IMR-90 (cell line): ENCODE results near the gene OTOGL. TPM values are rescaled to one million over a fixed set of nuclear protein-coding genes. Genes with fewer than 3 reads are reported as not detected.

Experiments
- ATAC-seq: fragments of 200-7000 bp; cut with Tn5 transposase; 2 replicates; pipeline ENCODE4 v1.9.1; 2020; ENCODE audit warnings: low read depth, mild to moderate bottlenecking, moderate library complexity
- BruUV-seq: library from RNA; stranded (reverse); fragments of 400-500 nt; replicated peaks from 2 replicates; lab custom pipeline; 2021; lab: Mats Ljungman, UMichigan
- CTCF ChIA-PET: fragments of 300-600 bp; formaldehyde crosslinking; extraction: SDS; loops from one replicate; lab custom pipeline; 2021; ENCODE audit warnings: antibody characterized with exemption; lab: Yijun Ruan, JAX
- POLR2A ChIA-PET: fragments of 300-600 bp; sonication (Branson Sonifier 250); formaldehyde crosslinking; loops from one replicate; lab custom pipeline; 2022; ENCODE audit warnings: antibody characterized with exemption; ENCODE audit not compliant: unreplicated experiment; lab: Charles Lee
- DNase-seq: peaks from one replicate; pipeline ENCODE4 v3.0.0; 2013
- H2AFZ ChIP-seq: replicated peaks from 2 replicates; pipeline ENCODE3; 2013; ENCODE audit warnings: low read length, mild to moderate bottlenecking; ENCODE audit not compliant: poor library complexity
- H2AK5ac ChIP-seq: 2 replicates; pipeline ENCODE4 v1.6.1; 2013; ENCODE audit warnings: low read depth, low read length, inconsistent platforms
- H2AK9ac ChIP-seq: replicated peaks from 2 replicates; pipeline ENCODE3; 2013; ENCODE audit warnings: mild to moderate bottlenecking, low read depth, low read length, moderate library complexity; ENCODE audit not compliant: poor library complexity
- H2BK120ac ChIP-seq: 2 replicates; pipeline ENCODE4 v1.6.1; 2013; ENCODE audit warnings: low read depth, low read length, inconsistent platforms
- H2BK15ac ChIP-seq: 3 replicates; pipeline ENCODE4 v1.6.1; 2013; ENCODE audit warnings: low read depth, low read length, inconsistent platforms
- H2BK20ac ChIP-seq: 2 replicates; pipeline ENCODE4 v1.6.1; 2013; ENCODE audit warnings: low read depth, mild to moderate bottlenecking, inconsistent platforms, low read length, moderate library complexity
- H2BK5ac ChIP-seq: 2 replicates; pipeline ENCODE4 v1.6.1; 2013; ENCODE audit warnings: mild to moderate bottlenecking, low read depth, low read length, inconsistent platforms; ENCODE audit not compliant: poor library complexity, severe bottlenecking
- H3K14ac ChIP-seq: replicated peaks from 2 replicates; pipeline ENCODE4 v1.6.1; 2013; ENCODE audit warnings: low read depth, low read length, inconsistent platforms
- H3K18ac ChIP-seq: 2 replicates; pipeline ENCODE4 v1.6.1; 2013; ENCODE audit warnings: low read depth, low read length, control low read depth
- H3K23ac ChIP-seq: 2 replicates; pipeline ENCODE4 v1.6.1; 2013; ENCODE audit warnings: low read depth, low read length, inconsistent platforms
- H3K27ac ChIP-seq: 2 replicates; pipeline ENCODE4 v1.5.1; 2013; ENCODE audit warnings: mild to moderate bottlenecking, control low read depth, low read length; ENCODE audit not compliant: insufficient read depth
- H3K27me3 ChIP-seq: 2 replicates; pipeline ENCODE4 v1.6.1; 2013; ENCODE audit warnings: low read length; ENCODE audit not compliant: control insufficient read depth, insufficient read depth
- H3K36me3 ChIP-seq: 2 replicates; pipeline ENCODE4 v1.6.1; 2013; ENCODE audit warnings: low read length, mixed read lengths; ENCODE audit not compliant: control insufficient read depth, insufficient read depth
- H3K4ac ChIP-seq: 2 replicates; pipeline ENCODE4 v1.6.1; 2013; ENCODE audit warnings: low read depth, low read length, inconsistent platforms
- H3K4me1 ChIP-seq: 2 replicates; pipeline ENCODE4 v1.6.1; 2013; ENCODE audit warnings: low read length, mixed read lengths; ENCODE audit not compliant: control insufficient read depth, insufficient read depth
- H3K4me2 ChIP-seq: 2 replicates; pipeline ENCODE4 v1.6.1; 2013; ENCODE audit warnings: low read depth, mild to moderate bottlenecking, control low read depth, low read length, moderate library complexity
- H3K4me3 ChIP-seq: 2 replicates; pipeline ENCODE4 v1.5.1; 2013; ENCODE audit warnings: low read depth, mild to moderate bottlenecking, control low read depth, low read length, moderate library complexity; ENCODE audit not compliant: insufficient read depth
- H3K56ac ChIP-seq: 2 replicates; pipeline ENCODE4 v1.6.1; 2013; ENCODE audit warnings: low read length, inconsistent platforms; ENCODE audit not compliant: insufficient read depth; ENCODE audit errors: extremely low read depth
- H3K79me1 ChIP-seq, 2 experiments: 2 replicates each; pipeline ENCODE4 v1.6.1; 2013; ENCODE audit warnings: low read length in 2 of 2, inconsistent platforms in 1 of 2, low read depth in 1 of 2
- H3K9ac ChIP-seq: 2 replicates; pipeline ENCODE4 v1.6.1; 2013; ENCODE audit warnings: low read depth, low read length, control low read depth
- H3K9me1 ChIP-seq: 2 replicates; pipeline ENCODE4 v1.6.1; 2013; ENCODE audit warnings: low read length, inconsistent platforms; ENCODE audit not compliant: insufficient read depth
- H3K9me3 ChIP-seq: 2 replicates; pipeline ENCODE4 v1.6.1; 2013; ENCODE audit warnings: low read length; ENCODE audit not compliant: control insufficient read depth, insufficient read depth
- H4K20me1 ChIP-seq: 2 replicates; pipeline ENCODE4 v1.6.1; 2013; ENCODE audit warnings: low read length, inconsistent platforms; ENCODE audit not compliant: insufficient read depth
- H4K5ac ChIP-seq: 2 replicates; pipeline ENCODE4 v1.6.1; 2013; ENCODE audit warnings: mild to moderate bottlenecking, low read depth, low read length, control low read depth
- H4K8ac ChIP-seq, 2 experiments: 2 replicates each; pipeline ENCODE4 v1.6.1; 2013; ENCODE audit warnings: low read depth in 2 of 2, low read length in 2 of 2, control low read depth in 1 of 2, inconsistent platforms in 1 of 2
- H4K91ac ChIP-seq: 2 replicates; pipeline ENCODE4 v1.6.1; 2013; ENCODE audit warnings: low read depth, low read length, inconsistent platforms; ENCODE audit not compliant: insufficient read depth
- BHLHE40 ChIP-seq: fragments of 150-350 bp; IDR thresholded peaks from 2 replicates; pipeline ENCODE4 v1.6.1; 2016; ENCODE audit warnings: mild to moderate bottlenecking, low read depth, low read length
- CEBPB ChIP-seq: IDR thresholded peaks from 2 replicates; pipeline ENCODE4 v1.6.1; 2012; ENCODE audit warnings: low read depth, low read length, improper control_type of control experiment
- CHD1 ChIP-seq: IDR thresholded peaks from 2 replicates; pipeline ENCODE4 v1.6.1; 2012; ENCODE audit warnings: low read depth, low read length, improper control_type of control experiment
- FOS ChIP-seq: fragments of 150-350 bp; IDR thresholded peaks from 2 replicates; pipeline ENCODE4 v1.6.1; 2016; ENCODE audit warnings: low read depth, low read length
- MAFK ChIP-seq: IDR thresholded peaks from 2 replicates; pipeline ENCODE4 v1.6.1; 2012; ENCODE audit warnings: low read depth, low read length, improper control_type of control experiment
- MAZ ChIP-seq: IDR thresholded peaks from 2 replicates; pipeline ENCODE4 v1.6.1; 2012; ENCODE audit warnings: low read depth, mild to moderate bottlenecking, low read length, improper control_type of control experiment, moderate library complexity, borderline replicate concordance
- MXI1 ChIP-seq: IDR thresholded peaks from 2 replicates; pipeline ENCODE4 v1.6.1; 2012; ENCODE audit warnings: low read depth, mild to moderate bottlenecking, low read length, moderate library complexity, borderline replicate concordance
- NFE2L2 ChIP-seq: fragments of 150-350 bp; IDR thresholded peaks from 2 replicates; pipeline ENCODE4 v1.6.1; 2016; ENCODE audit warnings: low read depth, mild to moderate bottlenecking, low read length
- POLR2A ChIP-seq: IDR thresholded peaks from 2 replicates; pipeline ENCODE4 v1.6.1; 2012; ENCODE audit warnings: mild to moderate bottlenecking, low read depth, low read length
- RAD21 ChIP-seq: IDR thresholded peaks from 2 replicates; pipeline ENCODE4 v1.6.1; 2012; ENCODE audit warnings: low read length, improper control_type of control experiment
- RCOR1 ChIP-seq: IDR thresholded peaks from 2 replicates; pipeline ENCODE4 v1.6.1; 2012; ENCODE audit warnings: mild to moderate bottlenecking, low read length, improper control_type of control experiment; ENCODE audit not compliant: insufficient replicate concordance
- RFX5 ChIP-seq: IDR thresholded peaks from 2 replicates; pipeline ENCODE4 v1.8.0; 2012; ENCODE audit warnings: low read depth, mild to moderate bottlenecking, low read length, moderate library complexity
- SMC3 ChIP-seq: fragments of 150-350 bp; IDR thresholded peaks from 2 replicates; pipeline ENCODE4 v1.6.1; 2016; ENCODE audit warnings: low read depth, mild to moderate bottlenecking, antibody characterized with exemption, low read length, moderate library complexity
- WGBS, 2 experiments: methylation state at CpG; one replicate each; pipeline versions ENCODE4 v1.1.5 to v1.1.7; 2013; ENCODE audit warnings: missing lambda C conversion rate in 2 of 2; ENCODE audit not compliant: insufficient read length in 1 of 2; ENCODE audit errors: extremely low coverage in 2 of 2; 5-methylcytosine and 5-hydroxymethylcytosine counted together
- dilution Hi-C: fragments of 300-500 bp; cut with HindIII; formaldehyde crosslinking; loops from one replicate; pipeline ENCODE4 v1.14.3; 2018; ENCODE audit warnings: low sequenced_read_pairs; ENCODE audit not compliant: unreplicated experiment
- in situ Hi-C: fragments of 300-500 bp; cut with MboI; formaldehyde crosslinking; loops from 3 replicates; pipeline ENCODE4 v1.14.3; 2019; ENCODE audit warnings: low sequenced_read_pairs, inconsistent platforms, mixed read lengths
- intact Hi-C: fragments of 100-400 bp; cut with micrococcal nuclease; formaldehyde crosslinking; loops from 2 replicates; pipeline ENCODE4 v1.10.0; 2022
- polyA plus RNA-seq, 3 experiments: library from polyadenylated mRNA; depleted of rRNA; stranded (reverse); fragments of >200 nt; gene quantifications; 2 replicates each; pipeline ENCODE4 v1.2.3, GENCODE V29; 2012; ENCODE audit warnings: low replicate concordance in 1 of 3
- total RNA-seq: library from RNA; depleted of rRNA; stranded (reverse); fragments of >200 nt; gene quantifications from 2 replicates; pipeline ENCODE4 v1.2.3, GENCODE V29; 2012
- TF ChIP-seq, protein P1 (sequence below): fragments of 150-350 bp; IDR thresholded peaks from 2 replicates; pipeline ENCODE4 v1.6.1; 2016; ENCODE audit warnings: low read depth, mild to moderate bottlenecking, low read length, moderate library complexity, borderline replicate concordance
- TF ChIP-seq, protein P2 (sequence below): fragments of 150-350 bp; IDR thresholded peaks from 2 replicates; pipeline ENCODE4 v1.6.1; 2017; ENCODE audit warnings: mild to moderate bottlenecking, antibody characterized with exemption, low read length, low read depth
- TF ChIP-seq, protein P3 (sequence below): conservative IDR thresholded peaks from 2 replicates; pipeline ENCODE4 v1.5.1; 2012; ENCODE audit warnings: mild to moderate bottlenecking, low read depth, low read length, improper control_type of control experiment

OTOGL gene
- total and polyA plus RNA-seq, 2 of the 4 experiments (the other 2 are of a cell fraction), result 0.10 to 0.18 TPM

DNA sequence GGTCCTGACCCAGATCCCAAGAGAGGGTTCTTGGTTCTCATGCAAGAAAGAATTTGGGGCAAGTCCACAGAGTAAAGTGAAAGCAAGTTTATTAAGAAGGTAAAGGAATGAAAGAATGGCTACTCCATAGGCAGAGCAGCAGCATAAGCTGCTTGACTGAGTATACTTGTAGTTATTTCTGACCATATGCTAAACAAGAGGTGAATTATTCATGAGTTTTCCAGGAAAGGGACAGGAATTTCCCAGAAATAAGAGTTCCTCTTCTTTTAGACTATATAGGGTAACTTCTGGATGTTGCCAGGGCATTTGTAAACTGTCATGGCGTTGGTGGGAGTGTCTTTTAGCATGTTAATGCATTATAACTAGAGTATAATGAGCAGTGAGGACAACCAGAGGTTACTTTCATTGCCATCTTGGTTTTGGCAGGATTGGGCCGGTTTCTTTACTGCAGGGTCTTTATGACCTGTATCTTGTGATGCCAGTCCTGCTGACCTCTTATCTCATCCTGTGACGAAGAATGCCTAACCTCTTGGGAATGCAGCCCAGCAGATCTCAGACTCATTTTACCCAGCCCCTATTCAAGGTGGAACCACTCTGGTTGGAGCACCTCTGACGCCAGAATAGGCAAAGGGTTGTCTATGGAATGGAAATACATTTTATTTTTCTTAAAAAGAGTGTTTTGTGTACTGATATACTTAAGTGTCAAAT is 113.8 kb downstream of the OTOGL start:
- WGBS, 2 experiments, result no CpG with 5 or more reads among the region's 4 CpGs
- H2AFZ ChIP-seq, result no peak overlapping the region
- H4K5ac ChIP-seq, result no peak overlapping the region
- no peak overlapping the region for H3K9ac ChIP-seq
- intact Hi-C loops (no loop called here), dilution Hi-C loops (no loop called here), in situ Hi-C loops (loop anchor here (25.0 kb wide), 1 partner anchor 549 kb away; no protein-coding TSS in a partner anchor)
- no peak overlapping the region for H3K14ac ChIP-seq
- no peaks in the 10 kb centered on the region for H3K36me3 ChIP-seq
- H3K79me1 ChIP-seq, result no peaks in the 10 kb centered on the region
- H2AK9ac ChIP-seq, result no peak overlapping the region
- H3K23ac ChIP-seq, result no peak overlapping the region
- H2AK5ac ChIP-seq, result no peak overlapping the region
- H3K4ac ChIP-seq, result no peak overlapping the region
- H3K56ac ChIP-seq, result no peak overlapping the region
- CTCF ChIA-PET, result no interaction called here
- no peak for ATAC-seq
- TF ChIP-seq MXI1 (no peak), RAD21 (no peak), RCOR1 (no peak), RFX5 (no peak), SMC3 (no peak), POLR2A (no peak), CHD1 (no peak), CEBPB (no peak), BHLHE40 (no peak), MAZ (no peak), MAFK (no peak), FOS (no peak), NFE2L2 (no peak)
- TF ChIP-seq, protein P1, sequence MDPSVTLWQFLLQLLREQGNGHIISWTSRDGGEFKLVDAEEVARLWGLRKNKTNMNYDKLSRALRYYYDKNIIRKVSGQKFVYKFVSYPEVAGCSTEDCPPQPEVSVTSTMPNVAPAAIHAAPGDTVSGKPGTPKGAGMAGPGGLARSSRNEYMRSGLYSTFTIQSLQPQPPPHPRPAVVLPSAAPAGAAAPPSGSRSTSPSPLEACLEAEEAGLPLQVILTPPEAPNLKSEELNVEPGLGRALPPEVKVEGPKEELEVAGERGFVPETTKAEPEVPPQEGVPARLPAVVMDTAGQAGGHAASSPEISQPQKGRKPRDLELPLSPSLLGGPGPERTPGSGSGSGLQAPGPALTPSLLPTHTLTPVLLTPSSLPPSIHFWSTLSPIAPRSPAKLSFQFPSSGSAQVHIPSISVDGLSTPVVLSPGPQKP, result no peak
- TF ChIP-seq, protein P2, sequence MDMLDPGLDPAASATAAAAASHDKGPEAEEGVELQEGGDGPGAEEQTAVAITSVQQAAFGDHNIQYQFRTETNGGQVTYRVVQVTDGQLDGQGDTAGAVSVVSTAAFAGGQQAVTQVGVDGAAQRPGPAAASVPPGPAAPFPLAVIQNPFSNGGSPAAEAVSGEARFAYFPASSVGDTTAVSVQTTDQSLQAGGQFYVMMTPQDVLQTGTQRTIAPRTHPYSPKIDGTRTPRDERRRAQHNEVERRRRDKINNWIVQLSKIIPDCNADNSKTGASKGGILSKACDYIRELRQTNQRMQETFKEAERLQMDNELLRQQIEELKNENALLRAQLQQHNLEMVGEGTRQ, result no peak
- TF ChIP-seq, protein P3, sequence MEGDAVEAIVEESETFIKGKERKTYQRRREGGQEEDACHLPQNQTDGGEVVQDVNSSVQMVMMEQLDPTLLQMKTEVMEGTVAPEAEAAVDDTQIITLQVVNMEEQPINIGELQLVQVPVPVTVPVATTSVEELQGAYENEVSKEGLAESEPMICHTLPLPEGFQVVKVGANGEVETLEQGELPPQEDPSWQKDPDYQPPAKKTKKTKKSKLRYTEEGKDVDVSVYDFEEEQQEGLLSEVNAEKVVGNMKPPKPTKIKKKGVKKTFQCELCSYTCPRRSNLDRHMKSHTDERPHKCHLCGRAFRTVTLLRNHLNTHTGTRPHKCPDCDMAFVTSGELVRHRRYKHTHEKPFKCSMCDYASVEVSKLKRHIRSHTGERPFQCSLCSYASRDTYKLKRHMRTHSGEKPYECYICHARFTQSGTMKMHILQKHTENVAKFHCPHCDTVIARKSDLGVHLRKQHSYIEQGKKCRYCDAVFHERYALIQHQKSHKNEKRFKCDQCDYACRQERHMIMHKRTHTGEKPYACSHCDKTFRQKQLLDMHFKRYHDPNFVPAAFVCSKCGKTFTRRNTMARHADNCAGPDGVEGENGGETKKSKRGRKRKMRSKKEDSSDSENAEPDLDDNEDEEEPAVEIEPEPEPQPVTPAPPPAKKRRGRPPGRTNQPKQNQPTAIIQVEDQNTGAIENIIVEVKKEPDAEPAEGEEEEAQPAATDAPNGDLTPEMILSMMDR, result no peak
- no peak for DNase-seq
- H3K4me3 ChIP-seq, result no peak overlapping the region
- H3K18ac ChIP-seq, result no peak overlapping the region
- no peak overlapping the region for H3K27ac ChIP-seq
- H2BK15ac ChIP-seq, result no peak overlapping the region
- no peak overlapping the region for H2BK5ac ChIP-seq
- POLR2A ChIA-PET, result no interaction called here
- H3K9me3 ChIP-seq, result no peaks in the 10 kb centered on the region
- H3K9me1 ChIP-seq, result no peaks in the 10 kb centered on the region
- no peak overlapping the region for H4K8ac ChIP-seq
- no peak overlapping the region for H3K4me2 ChIP-seq
- H2BK20ac ChIP-seq, result no peak overlapping the region
- H4K91ac ChIP-seq, result no peak overlapping the region
- BruUV-seq, result no TSS peak
- H2BK120ac ChIP-seq, result no peak overlapping the region
- H3K27me3 ChIP-seq, result no peaks in the 10 kb centered on the region
- H4K20me1 ChIP-seq, result no peaks in the 10 kb centered on the region
- H3K4me1 ChIP-seq, result no peaks in the 10 kb centered on the region
